NT2/D1 (cell line): ENCODE results near the gene TAF11.
"Not testable (repeated sequence)": the region's sequence is repeated elsewhere in the genome, so short reads cannot be mapped to it uniquely, and the experiment has no call there.

Source experiments
- YY1 ChIP-seq: IDR thresholded peaks from 2 replicates; pipeline ENCODE4 v1.6.1; 2011; ENCODE audit not compliant: insufficient read length, insufficient read depth
- ZNF274 ChIP-seq: IDR thresholded peaks from 2 replicates; pipeline ENCODE4 v1.6.1; 2011; ENCODE audit warnings: mild to moderate bottlenecking, low read depth, low read length

DNA sequence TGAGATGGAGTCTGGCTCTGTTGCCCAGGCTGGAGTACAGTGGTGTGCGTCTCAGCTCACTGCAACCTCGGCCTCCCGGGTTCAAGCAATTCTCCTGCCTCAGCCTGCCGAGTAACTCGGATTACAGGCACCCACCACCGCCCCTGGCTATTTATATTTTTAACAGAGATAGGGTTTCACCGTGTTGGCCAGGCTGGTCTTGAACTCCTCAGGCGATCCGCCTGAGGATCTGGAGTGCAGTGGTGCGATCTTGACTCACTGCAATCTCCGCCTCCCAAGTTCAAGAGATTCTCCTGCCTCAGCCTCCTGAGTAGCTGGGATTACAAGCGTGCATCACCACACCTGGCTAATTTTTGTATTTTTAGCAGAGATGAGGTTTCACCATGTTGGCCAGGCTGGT, 44.4 kb upstream of the TAF11 start:
- not testable (repeated sequence) for TF ChIP-seq YY1, ZNF274
